HG03571 (cell line): ENCODE results near the gene ARL13B.
"Not testable (repeated sequence)": the region's sequence is repeated elsewhere in the genome, so short reads cannot be mapped to it uniquely, and the experiment has no call there.

Experiments
- ATAC-seq: cut with Tn5 transposase; IDR thresholded peaks from one replicate; pipeline ENCODE4 v1.9.1; 2021; ENCODE audit not compliant: unreplicated experiment

The ARL13B gene

GRCh38 chr3:93979850-93980676 lies at the start of gene ARL13B:
Gene ARL13B, plus strand, starts transcription at chr3:93980155. Its CDS starts 269 bp downstream, at chr3:93980424.
- peak; percentile 100 for ATAC-seq

- no peak for ATAC-seq
Measured at GRCh38 chr3:93931597-93932229, 48.2 kb upstream of the ARL13B start.

GRCh38 chr3:93934366-93935046 lies 45.4 kb upstream of the ARL13B start:
- ATAC-seq, result no peak

GRCh38 chr3:93936549-93936948 lies 43.4 kb upstream of the ARL13B start:
- no peak for ATAC-seq

GRCh38 chr3:93937485-93937884 lies 42.5 kb upstream of the ARL13B start:
- ATAC-seq, result not testable (repeated sequence)

- ATAC-seq, result not testable (repeated sequence)
Measured at GRCh38 chr3:93949958-93950357, 30.0 kb upstream of the ARL13B start.

GRCh38 chr3:93961026-93961425 lies 18.9 kb upstream of the ARL13B start:
- ATAC-seq, result no peak

- ATAC-seq, result no peak
Measured at GRCh38 chr3:93961489-93961888, 18.5 kb upstream of the ARL13B start.

GRCh38 chr3:93962798-93963197 lies 17.2 kb upstream of the ARL13B start:
- no peak for ATAC-seq

GRCh38 chr3:93965106-93965505 lies 14.8 kb upstream of the ARL13B start:
- ATAC-seq, result not testable (repeated sequence)

- no peak for ATAC-seq
Measured at GRCh38 chr3:93969443-93969842, 10.5 kb upstream of the ARL13B start.

GRCh38 chr3:93969997-93970396 lies 10.0 kb upstream of the ARL13B start:
- ATAC-seq, result no peak

- ATAC-seq, result peak; percentile 74
Measured at GRCh38 chr3:93973131-93974126, 6.5 kb upstream of the ARL13B start, which contains the start of gene PROS1. Gene PROS1, minus strand, starts transcription at chr3:93973896. Its CDS starts 147 bp downstream, at chr3:93973749.

- no peak for ATAC-seq
Measured at GRCh38 chr3:93981649-93982048, 1.7 kb downstream of the ARL13B start.

GRCh38 chr3:93983408-93983807 lies 3.5 kb downstream of the ARL13B start:
- no peak for ATAC-seq

GRCh38 chr3:93984618-93985017 lies 4.7 kb downstream of the ARL13B start:
- ATAC-seq, result no peak

- ATAC-seq, result no peak
Measured at GRCh38 chr3:93988283-93988682, 8.3 kb downstream of the ARL13B start.

- no peak for ATAC-seq
Measured at GRCh38 chr3:93988764-93989163, 8.8 kb downstream of the ARL13B start.

- no peak for ATAC-seq
Measured at GRCh38 chr3:93989241-93989640, 9.3 kb downstream of the ARL13B start.

- no peak for ATAC-seq
Measured at GRCh38 chr3:93991631-93992030, 11.7 kb downstream of the ARL13B start.
